IMR-90 (cell line): Measurements from ENCODE around the gene IL5RA.

Source experiments
- BHLHE40 ChIP-seq: fragments of 150-350 bp; IDR thresholded peaks from 2 replicates; pipeline ENCODE4 v1.6.1; 2016; ENCODE audit warnings: mild to moderate bottlenecking, low read depth, low read length
- FOS ChIP-seq: fragments of 150-350 bp; IDR thresholded peaks from 2 replicates; pipeline ENCODE4 v1.6.1; 2016; ENCODE audit warnings: low read depth, low read length
- MAFK ChIP-seq: IDR thresholded peaks from 2 replicates; pipeline ENCODE4 v1.6.1; 2012; ENCODE audit warnings: low read depth, low read length, improper control_type of control experiment
- NFE2L2 ChIP-seq: fragments of 150-350 bp; IDR thresholded peaks from 2 replicates; pipeline ENCODE4 v1.6.1; 2016; ENCODE audit warnings: low read depth, mild to moderate bottlenecking, low read length
- POLR2A ChIP-seq: IDR thresholded peaks from 2 replicates; pipeline ENCODE4 v1.6.1; 2012; ENCODE audit warnings: mild to moderate bottlenecking, low read depth, low read length
- RAD21 ChIP-seq: IDR thresholded peaks from 2 replicates; pipeline ENCODE4 v1.6.1; 2012; ENCODE audit warnings: low read length, improper control_type of control experiment
- SMC3 ChIP-seq: fragments of 150-350 bp; IDR thresholded peaks from 2 replicates; pipeline ENCODE4 v1.6.1; 2016; ENCODE audit warnings: low read depth, mild to moderate bottlenecking, antibody characterized with exemption, low read length, moderate library complexity
- TF ChIP-seq, protein P1 (sequence below): conservative IDR thresholded peaks from 2 replicates; pipeline ENCODE4 v1.5.1; 2012; ENCODE audit warnings: mild to moderate bottlenecking, low read depth, low read length, improper control_type of control experiment
- TF ChIP-seq, protein P2 (sequence below): fragments of 150-350 bp; IDR thresholded peaks from 2 replicates; pipeline ENCODE4 v1.6.1; 2016; ENCODE audit warnings: low read depth, mild to moderate bottlenecking, low read length, moderate library complexity, borderline replicate concordance
- TF ChIP-seq, protein P3 (sequence below): fragments of 150-350 bp; IDR thresholded peaks from 2 replicates; pipeline ENCODE4 v1.6.1; 2017; ENCODE audit warnings: mild to moderate bottlenecking, antibody characterized with exemption, low read length, low read depth

DNA sequence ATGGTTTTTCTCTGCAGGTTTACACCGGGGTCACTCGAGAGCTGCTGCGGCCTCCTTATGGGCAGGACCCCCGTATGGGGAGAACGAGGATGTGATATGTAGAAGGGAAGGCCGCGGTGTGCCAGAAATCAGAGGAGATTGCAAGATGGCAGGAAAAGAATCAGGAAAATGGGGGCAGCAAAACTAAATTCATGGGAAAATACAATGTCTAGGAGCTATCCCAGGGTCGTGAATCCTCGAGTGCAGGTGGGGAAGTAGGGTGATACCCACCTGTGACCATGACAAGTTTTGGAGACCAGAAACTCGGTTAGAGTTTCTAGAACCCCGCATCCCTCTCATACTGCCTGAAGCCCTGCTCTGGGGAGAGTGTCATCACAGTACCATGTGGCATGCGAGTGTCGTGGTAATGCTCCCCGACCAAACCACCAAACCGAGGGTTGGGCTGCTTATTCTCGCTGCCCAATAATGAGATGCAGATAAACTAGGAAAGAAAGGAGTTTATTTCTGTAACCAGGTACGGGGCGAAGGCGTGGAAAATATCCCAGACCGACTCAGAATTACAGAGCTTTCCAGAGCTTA is 17.3 kb upstream of the IL5RA start:
- TF ChIP-seq, protein P1, sequence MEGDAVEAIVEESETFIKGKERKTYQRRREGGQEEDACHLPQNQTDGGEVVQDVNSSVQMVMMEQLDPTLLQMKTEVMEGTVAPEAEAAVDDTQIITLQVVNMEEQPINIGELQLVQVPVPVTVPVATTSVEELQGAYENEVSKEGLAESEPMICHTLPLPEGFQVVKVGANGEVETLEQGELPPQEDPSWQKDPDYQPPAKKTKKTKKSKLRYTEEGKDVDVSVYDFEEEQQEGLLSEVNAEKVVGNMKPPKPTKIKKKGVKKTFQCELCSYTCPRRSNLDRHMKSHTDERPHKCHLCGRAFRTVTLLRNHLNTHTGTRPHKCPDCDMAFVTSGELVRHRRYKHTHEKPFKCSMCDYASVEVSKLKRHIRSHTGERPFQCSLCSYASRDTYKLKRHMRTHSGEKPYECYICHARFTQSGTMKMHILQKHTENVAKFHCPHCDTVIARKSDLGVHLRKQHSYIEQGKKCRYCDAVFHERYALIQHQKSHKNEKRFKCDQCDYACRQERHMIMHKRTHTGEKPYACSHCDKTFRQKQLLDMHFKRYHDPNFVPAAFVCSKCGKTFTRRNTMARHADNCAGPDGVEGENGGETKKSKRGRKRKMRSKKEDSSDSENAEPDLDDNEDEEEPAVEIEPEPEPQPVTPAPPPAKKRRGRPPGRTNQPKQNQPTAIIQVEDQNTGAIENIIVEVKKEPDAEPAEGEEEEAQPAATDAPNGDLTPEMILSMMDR = no peak
- no peak for TF ChIP-seq NFE2L2
- TF ChIP-seq POLR2A = no peak
- TF ChIP-seq, protein P2, sequence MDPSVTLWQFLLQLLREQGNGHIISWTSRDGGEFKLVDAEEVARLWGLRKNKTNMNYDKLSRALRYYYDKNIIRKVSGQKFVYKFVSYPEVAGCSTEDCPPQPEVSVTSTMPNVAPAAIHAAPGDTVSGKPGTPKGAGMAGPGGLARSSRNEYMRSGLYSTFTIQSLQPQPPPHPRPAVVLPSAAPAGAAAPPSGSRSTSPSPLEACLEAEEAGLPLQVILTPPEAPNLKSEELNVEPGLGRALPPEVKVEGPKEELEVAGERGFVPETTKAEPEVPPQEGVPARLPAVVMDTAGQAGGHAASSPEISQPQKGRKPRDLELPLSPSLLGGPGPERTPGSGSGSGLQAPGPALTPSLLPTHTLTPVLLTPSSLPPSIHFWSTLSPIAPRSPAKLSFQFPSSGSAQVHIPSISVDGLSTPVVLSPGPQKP = no peak
- no peak for TF ChIP-seq MAFK
- no peak for TF ChIP-seq BHLHE40
- no peak for TF ChIP-seq FOS
- TF ChIP-seq SMC3 = no peak
- TF ChIP-seq RAD21 = no peak
- TF ChIP-seq, protein P3, sequence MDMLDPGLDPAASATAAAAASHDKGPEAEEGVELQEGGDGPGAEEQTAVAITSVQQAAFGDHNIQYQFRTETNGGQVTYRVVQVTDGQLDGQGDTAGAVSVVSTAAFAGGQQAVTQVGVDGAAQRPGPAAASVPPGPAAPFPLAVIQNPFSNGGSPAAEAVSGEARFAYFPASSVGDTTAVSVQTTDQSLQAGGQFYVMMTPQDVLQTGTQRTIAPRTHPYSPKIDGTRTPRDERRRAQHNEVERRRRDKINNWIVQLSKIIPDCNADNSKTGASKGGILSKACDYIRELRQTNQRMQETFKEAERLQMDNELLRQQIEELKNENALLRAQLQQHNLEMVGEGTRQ = no peak
